CD4-positive, alpha-beta T cell treated with Interleukin-6 at 100 ng/mL for 8 hours (primary cell): ENCODE measurements around the gene SEH1L.
"Not testable (repeated sequence)": the region's sequence is repeated elsewhere in the genome, so short reads cannot be mapped to it uniquely, and the experiment has no call there.

Experiments used
- DNase-seq: peaks from one replicate; pipeline ENCODE4 v3.0.0-alpha.2; 2020; ENCODE audit warnings: mixed read lengths, low spot score

SEH1L gene

DNA sequence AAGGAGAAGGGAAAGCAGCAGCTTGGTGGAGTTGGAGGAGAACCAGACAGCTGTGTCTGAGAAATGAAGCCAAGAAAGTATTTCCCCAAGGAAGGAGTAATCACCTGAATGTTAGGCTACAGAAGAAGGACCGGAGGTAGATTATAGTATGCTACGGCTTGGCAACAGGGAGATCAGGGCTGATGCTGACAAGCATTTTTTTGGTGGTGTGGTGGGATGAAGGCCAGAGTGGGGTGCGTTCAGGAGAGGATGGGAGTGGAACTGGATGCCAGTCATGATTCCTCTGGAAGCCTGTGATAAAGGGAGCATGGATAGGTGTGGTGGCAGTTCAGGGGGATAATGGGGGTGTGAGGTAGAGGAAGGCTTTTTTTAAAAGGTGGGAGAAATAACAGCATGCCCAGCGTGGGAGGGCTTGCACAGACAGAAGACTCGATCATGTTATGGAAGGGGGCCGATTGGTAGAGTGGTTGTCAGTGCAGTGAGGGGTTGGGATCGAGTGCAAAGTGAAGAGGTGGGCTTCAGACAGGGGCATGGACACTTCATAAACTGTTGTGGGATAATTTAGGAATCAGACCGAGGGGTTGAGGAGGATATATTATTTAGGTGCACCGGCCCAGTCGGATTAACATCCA is 49.0 kb downstream of the SEH1L start:
- no peak for DNase-seq

DNA sequence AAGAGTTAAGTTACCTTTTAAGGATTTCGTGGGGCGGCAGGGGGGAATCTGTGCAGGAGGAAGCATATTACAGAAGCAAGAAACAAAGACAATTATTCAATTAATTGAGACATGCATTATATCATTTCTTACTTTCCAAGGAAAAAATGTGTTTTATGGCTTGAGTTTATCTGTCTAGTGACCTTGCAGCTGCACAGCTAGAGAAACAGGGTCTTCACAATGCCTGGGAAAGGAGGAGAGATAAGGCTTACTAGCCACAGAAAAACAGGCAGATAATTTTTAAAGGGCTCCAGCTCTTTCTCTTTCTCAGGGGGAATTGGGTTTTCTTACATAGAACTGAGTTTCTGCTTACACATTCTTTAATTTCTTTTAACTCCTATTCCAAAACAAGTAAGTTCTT is 49.5 kb downstream of the SEH1L start:
- DNase-seq = not testable (repeated sequence)

DNA sequence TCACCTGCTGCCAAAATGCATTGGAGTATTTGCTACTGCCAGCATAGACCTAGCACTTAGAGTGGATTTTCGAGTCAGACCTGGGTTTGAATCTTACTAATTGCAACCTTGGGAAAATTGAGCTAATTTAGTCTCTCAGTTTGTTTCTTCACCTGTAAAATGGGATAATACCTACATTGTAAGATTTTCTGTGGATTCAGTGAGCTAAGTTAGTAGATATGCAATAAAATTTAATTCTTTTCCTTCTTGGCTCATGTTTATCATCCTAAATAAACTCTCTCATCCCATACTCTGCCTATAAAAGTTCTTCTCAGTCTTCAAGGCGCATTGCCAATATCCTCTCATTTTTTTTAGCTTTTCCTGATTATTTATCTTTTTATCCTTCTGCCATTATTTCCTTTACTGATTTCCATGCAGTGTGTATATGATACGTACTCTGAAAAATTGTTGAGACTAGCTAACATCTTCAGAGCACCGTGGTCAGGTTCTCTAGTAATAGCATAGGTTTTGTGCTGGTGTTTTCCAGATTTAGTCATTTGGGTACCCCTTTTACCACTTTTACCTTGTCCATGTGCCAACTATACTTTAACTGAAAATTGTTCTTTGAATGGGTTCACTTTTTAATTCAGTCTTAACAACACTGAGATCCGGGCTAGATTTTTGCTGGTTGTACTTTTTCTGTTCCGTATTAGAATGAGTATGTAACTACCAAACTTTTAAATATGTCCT is 50.7 kb downstream of the SEH1L start:
- DNase-seq = no peak

DNA sequence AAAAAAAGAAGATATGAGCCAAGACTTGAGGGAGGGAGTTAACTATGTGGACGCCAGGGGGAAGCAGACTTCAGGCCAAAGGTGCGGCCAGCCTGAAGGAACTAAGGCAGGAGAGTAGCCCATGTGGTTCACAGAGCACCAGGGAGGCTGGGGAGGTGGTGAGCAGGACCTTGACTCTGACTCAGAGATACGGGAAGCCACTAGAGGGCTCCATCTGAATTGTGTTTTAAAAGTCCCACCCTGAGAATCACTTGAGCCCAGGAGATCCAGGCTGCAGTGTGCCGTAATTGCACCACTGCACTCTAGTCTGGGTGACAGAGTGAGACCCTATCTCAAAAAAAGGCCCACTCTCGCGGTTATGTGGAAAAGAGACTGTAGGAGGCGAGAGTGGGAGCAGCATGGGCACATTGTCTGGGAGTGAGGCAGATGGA is 55.7 kb downstream of the SEH1L start:
- no peak for DNase-seq

DNA sequence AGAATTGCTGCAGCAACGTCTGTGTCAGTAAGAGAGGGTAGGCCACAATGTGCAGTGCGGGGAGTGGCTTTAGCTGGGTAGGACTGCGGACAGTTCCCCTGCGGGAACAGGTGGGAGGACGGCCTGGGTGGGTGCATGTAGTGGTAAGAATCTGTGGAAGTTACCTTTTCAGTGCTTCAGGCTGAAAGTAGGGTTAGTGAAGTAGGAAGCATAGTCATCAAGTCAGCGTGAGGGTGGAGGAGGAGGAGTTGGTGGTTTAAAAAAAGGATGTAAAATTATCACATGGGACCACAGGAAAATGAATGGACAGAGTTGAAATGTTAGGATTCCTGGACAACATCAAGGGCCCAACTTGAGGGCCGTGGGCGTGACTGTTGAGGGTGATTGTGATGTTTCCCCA is 56.6 kb downstream of the SEH1L start:
- DNase-seq = no peak

DNA sequence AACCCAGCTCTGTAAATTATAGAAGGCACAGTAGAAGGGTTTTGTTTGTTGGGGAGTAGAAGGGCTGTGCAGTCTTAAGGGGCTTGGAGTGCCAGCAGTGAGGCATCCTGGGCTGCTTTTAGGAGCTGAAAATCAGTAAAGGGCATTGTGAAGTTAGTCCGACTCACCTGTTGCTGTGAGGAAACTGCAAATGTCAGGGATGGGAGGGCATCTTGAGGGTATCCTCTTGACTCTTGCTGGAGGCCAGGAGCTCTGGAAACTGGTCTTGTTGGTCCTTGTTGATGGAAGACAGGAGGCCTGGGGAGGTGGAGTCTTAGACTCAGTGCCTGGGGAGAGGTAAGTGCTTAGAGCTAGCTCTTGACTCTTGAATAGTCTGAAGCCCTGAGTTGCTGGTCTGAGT is 57.5 kb downstream of the SEH1L start:
- no peak for DNase-seq

DNA sequence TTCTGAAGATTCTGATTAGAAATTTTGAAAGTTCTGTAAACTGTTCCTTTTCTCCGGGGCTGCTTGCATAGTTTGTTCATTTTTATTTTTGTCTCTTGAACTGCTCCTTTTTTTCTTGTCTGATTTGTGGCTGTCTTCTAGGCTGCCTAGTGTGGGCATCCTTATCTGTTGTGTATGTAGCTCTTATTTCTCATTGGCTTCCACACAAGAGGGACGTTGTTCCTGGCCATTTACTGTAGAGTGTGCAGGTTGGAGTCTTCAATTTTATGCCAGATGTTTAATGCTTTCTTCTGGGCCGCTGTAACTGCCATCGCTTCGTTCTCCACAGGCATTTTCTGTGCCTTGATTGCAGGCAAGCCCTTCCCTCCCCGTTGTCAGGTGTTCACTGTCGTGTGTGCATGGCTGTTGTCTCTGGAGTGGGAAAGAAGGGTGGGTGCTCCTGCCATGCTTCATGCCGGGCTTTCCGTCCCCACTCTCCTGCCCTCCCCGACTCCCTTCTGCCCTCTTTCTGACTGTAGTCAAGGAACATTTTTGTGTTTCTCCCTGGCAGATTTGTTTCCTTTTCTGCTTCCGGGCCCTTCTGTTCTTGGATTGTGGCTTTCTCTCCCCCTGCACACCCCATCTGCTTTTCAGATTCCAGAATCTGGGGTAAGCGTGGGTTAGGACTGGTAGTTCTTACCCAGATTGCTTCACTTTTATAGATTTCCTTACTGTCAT is 58.9 kb downstream of the SEH1L start:
- no peak for DNase-seq

DNA sequence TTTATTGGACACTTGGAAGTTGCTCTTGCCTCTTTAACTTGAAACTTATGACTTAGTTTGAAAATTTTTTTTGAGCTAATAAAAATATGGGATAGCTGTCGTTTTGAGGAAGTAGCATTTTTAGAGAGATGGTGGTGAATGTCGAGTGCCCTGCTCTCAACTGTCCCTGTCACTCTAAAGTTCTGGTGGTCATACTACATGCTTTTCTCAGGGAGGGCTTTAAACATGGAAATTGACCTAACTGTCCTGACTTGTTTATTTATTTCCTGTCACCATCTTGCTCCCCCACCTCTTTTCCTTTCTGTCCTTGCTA is 59.4 kb downstream of the SEH1L start:
- DNase-seq = no peak

DNA sequence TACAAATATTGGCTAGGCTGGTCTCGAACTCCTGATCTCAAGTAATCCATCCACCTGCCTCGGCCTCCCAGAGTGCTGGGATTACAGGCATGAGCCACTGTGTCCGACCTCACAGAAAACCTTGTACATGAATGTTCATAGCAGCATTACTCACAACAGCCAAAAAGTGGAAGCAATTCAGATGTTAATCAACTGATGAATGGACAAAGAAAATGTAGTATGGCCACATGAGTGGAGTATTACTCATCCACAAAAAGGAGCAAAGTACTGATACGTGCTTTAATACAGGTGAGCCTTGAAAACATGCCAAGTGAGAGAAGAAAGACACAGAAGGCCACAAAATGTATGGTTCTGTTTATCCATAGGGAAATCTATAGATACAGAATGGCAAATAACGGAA is 63.9 kb downstream of the SEH1L start:
- DNase-seq = no peak

DNA sequence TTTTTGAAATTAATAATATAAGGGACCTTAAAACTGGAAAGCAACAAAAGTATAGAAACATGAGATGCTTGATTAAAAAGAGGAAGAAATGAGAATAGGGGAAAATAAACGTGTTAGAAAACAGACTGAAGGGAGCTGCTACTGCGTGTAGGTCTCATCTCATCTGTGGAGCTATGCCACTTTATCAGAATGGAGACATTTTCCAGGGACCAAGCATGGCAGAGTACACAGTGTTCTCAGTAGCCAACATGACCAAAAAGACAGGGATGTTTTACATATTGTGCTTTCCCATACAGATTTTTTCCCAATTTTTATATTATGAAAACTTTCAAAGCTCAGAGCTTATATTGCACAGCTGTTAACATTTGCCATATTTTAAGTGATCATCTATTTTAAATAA is 66.4 kb downstream of the SEH1L start:
- no peak for DNase-seq

DNA sequence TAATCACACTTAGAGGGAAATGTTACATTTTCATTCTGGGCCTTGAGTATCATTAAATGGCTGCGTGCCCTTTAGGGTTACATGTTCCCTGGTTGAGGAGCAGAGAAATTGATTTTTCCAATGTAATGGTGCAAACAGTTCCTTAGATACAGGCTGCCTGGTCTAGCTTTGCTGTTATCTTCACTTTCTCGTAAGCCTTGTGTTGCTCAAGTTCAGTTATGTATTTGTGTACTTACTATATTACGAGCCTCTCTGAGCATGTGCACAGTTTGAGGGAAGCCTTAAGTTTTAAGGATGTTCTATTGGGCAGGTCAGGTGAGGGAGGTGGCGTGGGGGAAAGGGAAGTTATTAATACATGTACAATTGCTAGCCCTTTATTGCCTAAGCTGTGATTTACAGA is 67.0 kb downstream of the SEH1L start:
- no peak for DNase-seq

DNA sequence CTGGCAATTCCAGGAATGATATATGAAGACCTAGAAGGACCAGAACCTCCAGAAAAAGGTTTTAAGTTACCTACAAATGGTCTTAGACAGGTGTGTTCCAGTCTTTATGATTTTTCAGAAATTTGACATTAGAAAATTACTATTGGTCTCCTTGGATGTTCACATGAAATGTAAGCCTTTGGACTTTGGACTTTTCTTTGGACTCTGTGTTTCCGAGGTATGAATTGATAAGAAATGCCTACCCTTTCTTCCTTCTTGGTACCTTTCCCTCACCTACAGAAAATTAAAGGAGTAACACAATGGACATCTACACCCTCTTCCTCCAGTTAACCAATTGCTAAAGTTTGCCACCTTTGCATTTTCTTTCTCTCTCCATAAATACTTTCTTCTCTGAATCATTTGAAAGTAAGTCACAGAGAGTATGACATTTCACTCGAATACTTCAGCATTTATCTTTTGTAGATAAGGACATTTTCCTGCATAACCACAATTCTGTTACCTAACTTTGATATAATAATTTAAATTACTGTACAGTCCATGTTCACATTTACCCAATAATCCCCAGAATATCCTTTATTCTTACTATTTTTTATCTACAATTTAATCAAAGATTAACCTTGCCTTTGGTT is 69.5 kb downstream of the SEH1L start:
- DNase-seq = no peak

DNA sequence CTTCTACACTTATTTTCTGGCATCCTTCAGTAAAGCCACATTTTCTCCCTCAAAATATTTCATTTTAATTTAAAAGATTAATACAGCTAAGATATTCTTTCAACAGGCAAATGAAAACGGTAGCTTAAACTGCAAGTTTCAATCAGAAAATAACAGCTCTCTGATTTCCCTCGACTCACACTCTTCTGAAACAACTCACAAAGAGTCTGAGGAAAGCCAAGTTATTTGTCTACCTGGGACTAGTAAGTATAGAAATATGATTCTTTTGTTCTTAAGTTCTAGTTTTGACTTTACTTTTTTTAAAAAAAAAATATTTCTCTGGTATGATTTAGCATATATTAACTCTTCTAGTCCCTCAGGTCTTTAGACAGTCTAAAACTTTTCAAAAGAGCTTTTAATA is 70.6 kb downstream of the SEH1L start:
- no peak for DNase-seq

DNA sequence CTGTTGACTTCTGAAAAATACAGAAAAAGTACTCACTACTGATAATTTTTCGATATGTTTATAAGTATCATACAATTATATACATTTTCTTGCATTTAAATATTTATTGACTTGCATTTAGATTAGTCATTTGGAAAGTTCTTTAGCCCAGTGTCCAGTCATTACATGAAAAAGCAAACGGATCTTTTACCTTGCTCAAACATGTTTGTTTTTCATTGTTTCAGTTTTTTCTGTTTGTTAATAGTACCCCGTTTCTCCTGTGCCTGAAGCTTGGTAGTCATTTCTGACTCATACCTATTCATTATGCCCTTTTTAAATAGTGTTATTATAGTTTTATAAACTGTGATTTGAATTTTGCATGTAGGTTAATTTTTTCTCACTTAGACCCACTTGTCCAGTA is 71.5 kb downstream of the SEH1L start:
- DNase-seq = no peak

DNA sequence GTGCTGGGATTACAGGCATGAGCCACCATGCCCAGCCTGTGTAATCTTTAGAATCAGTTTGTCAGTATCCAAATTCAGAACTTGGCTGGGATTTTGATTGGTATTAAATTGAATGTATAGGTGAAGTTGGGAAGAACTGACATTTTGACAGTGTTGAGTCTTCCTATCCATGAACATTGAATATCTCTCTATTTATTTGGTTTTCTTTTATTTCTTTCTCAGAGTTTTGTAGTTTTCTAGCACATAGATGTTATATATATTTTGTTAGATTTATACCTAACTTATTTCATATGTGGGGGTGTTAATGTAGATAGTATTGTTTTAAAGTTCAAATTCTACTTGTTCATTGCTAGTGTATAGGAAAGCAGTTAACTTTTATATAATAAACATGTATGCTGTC is 74.8 kb downstream of the SEH1L start:
- DNase-seq = no peak

DNA sequence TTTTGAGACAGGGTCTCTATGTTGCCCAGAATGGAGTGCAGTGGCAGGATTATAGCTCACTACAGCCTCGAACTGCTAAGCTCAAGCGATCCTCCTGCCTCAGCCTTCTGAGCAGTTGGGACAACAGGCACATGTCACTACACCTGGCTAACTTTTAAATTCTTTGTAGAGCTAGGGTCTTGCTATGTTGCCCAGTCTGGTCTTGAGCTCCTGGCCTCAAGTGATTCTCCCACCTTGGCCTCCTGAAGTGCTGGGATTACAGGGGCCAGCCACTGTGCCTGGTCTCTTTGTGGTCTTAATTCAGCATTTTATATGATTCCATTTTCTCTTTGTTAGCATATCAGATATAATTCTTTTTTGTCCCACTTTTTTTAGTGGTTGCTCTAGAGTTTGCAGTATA is 77.4 kb downstream of the SEH1L start:
- no peak for DNase-seq

DNA sequence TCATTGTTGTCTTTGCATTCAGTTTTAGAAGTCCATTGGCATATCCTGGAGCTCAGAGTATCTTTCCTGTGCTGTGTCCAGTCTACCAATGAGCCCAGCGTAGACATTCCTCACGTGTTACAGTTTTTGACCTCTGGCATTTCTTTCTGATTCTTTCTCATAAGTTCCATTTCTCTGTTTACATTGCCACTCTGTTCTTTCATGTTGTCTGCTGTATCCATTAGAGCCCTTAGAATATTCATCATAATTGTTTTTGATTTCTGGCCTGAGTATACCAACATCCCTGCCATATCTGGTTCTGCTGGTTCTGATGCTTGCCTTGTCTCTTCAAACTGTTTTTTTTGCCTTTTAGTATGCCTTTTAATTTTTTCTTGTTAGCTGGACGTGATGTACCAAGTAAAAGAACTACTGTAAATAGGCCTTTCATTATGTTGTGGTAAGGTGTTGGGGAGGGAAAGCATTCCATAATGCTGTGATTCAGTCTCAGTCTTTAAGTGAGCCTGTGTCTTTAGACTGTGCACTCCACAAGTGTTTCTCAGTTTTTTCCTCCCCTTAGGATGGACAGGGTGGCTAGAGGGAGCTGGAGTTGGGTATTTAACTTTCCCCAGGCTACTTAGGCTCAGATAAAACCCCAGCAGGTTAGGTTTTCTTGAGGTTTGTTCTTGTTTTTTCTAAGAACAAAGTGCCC is 78.9 kb downstream of the SEH1L start:
- no peak for DNase-seq

DNA sequence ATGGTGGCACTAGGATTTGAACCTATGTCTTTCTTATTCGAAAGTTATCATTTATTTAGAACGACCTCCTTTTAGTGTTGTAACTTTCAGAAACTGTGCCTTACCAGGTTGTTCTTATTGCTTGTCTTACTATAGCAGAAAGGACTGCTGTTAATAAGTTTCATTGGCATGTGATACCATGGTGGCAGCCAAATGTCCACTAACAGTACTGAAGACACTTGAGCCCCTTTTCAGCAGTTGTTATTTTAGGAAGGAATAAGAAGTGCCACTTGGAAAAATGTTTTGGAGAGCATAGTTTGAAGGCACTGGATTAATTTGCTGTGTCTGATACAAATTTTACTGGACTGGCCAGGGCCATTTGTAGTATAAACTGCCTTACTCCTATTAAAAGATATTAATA is 81.1 kb downstream of the SEH1L start:
- DNase-seq = no peak

DNA sequence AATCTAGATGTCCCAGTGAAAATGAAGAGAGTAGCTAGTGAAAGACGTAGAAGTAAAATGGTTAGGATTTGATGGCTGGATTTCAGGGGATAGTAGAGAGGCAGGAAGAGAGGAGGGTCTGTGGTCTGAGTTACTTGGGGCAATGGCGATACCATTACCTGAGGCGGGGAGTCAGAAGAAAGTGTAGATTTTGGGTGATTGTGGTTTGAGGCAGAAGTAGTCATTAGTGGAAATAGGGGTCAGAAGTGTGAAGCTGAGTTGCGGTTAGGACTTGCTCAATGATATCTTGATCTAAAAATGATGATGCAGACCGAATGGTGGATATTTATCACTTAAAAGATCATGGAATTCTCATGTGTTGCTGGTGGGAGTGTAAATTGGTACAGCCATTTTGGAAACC is 84.4 kb downstream of the SEH1L start:
- no peak for DNase-seq

DNA sequence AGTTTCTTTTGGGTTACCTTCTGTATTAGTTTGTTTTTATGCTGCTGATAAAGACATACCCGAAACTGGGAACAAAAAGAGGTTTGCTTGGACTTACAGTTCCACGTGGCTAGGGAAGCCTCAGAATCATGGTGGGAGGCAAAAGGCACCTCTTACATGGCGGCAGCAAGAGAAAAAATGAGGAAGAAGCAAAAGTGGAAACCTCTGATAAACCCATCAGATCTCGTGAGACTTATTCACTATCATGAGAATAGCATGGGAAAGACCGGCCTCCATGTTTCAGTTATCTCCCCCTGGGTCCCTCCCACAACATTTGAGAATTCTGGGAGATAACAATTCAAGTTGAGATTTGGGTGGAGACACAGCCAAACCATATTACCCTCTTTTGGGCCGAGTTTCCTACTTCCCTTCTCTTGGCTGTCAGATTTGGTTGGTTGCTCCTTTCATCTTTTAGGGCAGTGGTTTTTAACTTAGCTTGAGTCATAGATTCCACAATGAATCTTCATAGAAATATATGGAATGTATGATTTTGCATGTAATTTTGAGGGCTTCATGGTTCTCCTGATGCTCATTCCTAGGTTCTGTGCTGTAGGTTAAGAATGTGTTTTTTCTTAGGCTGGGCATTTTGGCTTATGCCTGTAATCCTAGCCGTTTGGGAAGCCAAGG is 87.6 kb downstream of the SEH1L start:
- DNase-seq = no peak

DNA sequence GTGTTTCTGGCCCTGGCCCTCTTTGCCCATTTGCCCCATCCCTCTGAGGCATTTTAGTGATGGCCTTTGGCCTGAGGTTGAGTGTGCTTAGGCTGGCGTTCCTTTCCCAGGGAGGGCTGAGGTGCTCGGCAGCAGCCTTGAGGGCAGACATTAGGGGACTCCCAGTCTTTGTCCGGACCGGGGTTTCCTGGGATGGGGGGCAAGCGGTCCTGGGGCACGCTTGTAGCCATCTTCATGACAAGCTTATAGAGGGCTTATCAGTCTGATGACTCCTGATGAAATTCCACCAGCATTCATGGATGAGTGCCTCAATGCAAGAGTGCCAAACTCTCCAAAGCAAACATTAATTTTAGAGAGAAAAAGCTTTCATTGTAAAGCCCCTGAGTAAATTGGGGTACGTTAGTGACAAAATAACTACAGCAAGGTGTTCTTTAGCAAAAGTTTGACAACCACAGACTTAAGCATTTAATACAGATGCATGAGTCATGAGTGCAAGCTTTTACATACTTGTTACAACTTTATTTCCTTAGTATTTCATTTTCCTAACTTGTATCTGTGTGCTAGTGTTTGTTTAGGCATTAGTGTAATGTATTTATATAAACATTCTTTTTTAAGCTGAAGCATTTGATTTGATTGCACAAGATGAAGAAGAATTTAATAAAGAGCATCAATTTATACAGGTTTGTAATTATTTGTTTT is 89.0 kb downstream of the SEH1L start:
- no peak for DNase-seq
